WTC11 (cell line): ENCODE data around the gene ABCC2. TPM values are rescaled to one million over a fixed set of nuclear protein-coding genes. Genes with fewer than 3 reads are reported as not detected.

Source experiments
- ATAC-seq: fragments of 200-7000 bp; cut with Tn5 transposase; 2 replicates; pipeline ENCODE4 v1.10.0; 2021; ENCODE audit warnings: mild to moderate bottlenecking, moderate library complexity
- CTCF ChIA-PET: fragments of 300-600 bp; sonication (Branson Sonifier 250); formaldehyde crosslinking; loops from one replicate; lab custom pipeline; 2021; ENCODE audit warnings: antibody characterized with exemption; lab: Charles Lee
- POLR2A ChIA-PET: fragments of 350-600 bp; sonication (Branson Sonifier 250); formaldehyde crosslinking; loops from one replicate; lab custom pipeline; 2021; ENCODE audit warnings: antibody characterized with exemption; lab: Charles Lee
- DNase-seq: peaks from one replicate; pipeline ENCODE4 v3.0.0; 2021; ENCODE audit warnings: low spot score
- H3K27ac Mint-ChIP-seq: 2 replicates; pipeline ENCODE4 v1.8.0; 2021; ENCODE audit warnings: mixed read lengths
- H3K27me3 Mint-ChIP-seq: 2 replicates; pipeline ENCODE4 v1.8.0; 2021; ENCODE audit warnings: low read depth, mild to moderate bottlenecking, moderate library complexity, mixed read lengths
- H3K36me3 Mint-ChIP-seq: 2 replicates; pipeline ENCODE4 v1.8.0; 2021; ENCODE audit warnings: mixed read lengths
- H3K4me1 Mint-ChIP-seq: 2 replicates; pipeline ENCODE4 v1.8.0; 2022; ENCODE audit warnings: mixed read lengths
- H3K4me3 Mint-ChIP-seq: 2 replicates; pipeline ENCODE4 v1.8.0; 2021; ENCODE audit warnings: mild to moderate bottlenecking, moderate library complexity, mixed read lengths
- H3K9me3 Mint-ChIP-seq: 2 replicates; pipeline ENCODE4 v1.8.0; 2021; ENCODE audit warnings: mixed read lengths
- ARID4B ChIP-seq: sonication (generic); formaldehyde crosslinking; IDR thresholded peaks from 2 replicates; pipeline ENCODE4 v1.8.0; 2023; ENCODE audit warnings: missing genetic modification reagents, mild to moderate bottlenecking, borderline replicate concordance
- CBFB ChIP-seq: sonication (generic); formaldehyde crosslinking; IDR thresholded peaks from 2 replicates; pipeline ENCODE4 v1.8.1; 2022; ENCODE audit warnings: mild to moderate bottlenecking, low read depth, missing genetic modification reagents
- CDX4 ChIP-seq: fragments of 250-450 bp; sonication (Bioruptor Pico); IDR thresholded peaks from 2 replicates; pipeline ENCODE4 v1.9.0; 2021; ENCODE audit warnings: moderate library complexity, mild to moderate bottlenecking, inconsistent platforms, borderline replicate concordance
- EMX1 ChIP-seq: fragments of 250-450 bp; sonication (Bioruptor Pico); IDR thresholded peaks from 2 replicates; pipeline ENCODE4 v1.8.0; 2021; ENCODE audit warnings: mild to moderate bottlenecking
- ERG ChIP-seq: fragments of 250-450 bp; sonication (Bioruptor Pico); IDR thresholded peaks from 2 replicates; pipeline ENCODE4 v1.8.0; 2021; ENCODE audit warnings: mild to moderate bottlenecking
- GABPB1 ChIP-seq: sonication (generic); formaldehyde crosslinking; IDR thresholded peaks from 2 replicates; pipeline ENCODE4 v1.8.1; 2023; ENCODE audit warnings: mild to moderate bottlenecking, missing genetic modification reagents
- JUN ChIP-seq: sonication (generic); formaldehyde crosslinking; IDR thresholded peaks from 2 replicates; pipeline ENCODE4 v1.8.0; 2023; ENCODE audit warnings: mild to moderate bottlenecking, missing genetic modification reagents
- NFATC4 ChIP-seq: fragments of 250-450 bp; sonication (Bioruptor Pico); IDR thresholded peaks from 2 replicates; pipeline ENCODE4 v1.9.0; 2021; ENCODE audit warnings: mild to moderate bottlenecking
- NR1H2 ChIP-seq: sonication (generic); formaldehyde crosslinking; IDR thresholded peaks from 2 replicates; pipeline ENCODE4 v1.9.0; 2021; ENCODE audit warnings: mild to moderate bottlenecking, moderate library complexity, missing genetic modification reagents
- OVOL2 ChIP-seq: fragments of 250-450 bp; sonication (Bioruptor Pico); IDR thresholded peaks from 2 replicates; pipeline ENCODE4 v1.9.0; 2021; ENCODE audit warnings: mild to moderate bottlenecking, borderline replicate concordance
- SMAD3 ChIP-seq: sonication (generic); formaldehyde crosslinking; IDR thresholded peaks from 2 replicates; pipeline ENCODE4 v1.8.0; 2022; ENCODE audit warnings: missing genetic modification reagents, mild to moderate bottlenecking, borderline replicate concordance
- USF1 ChIP-seq: sonication (generic); formaldehyde crosslinking; IDR thresholded peaks from 2 replicates; pipeline ENCODE4 v1.8.0; 2022; ENCODE audit warnings: mild to moderate bottlenecking, missing genetic modification reagents
- ZMAT4 ChIP-seq: fragments of 250-450 bp; sonication (Bioruptor Pico); IDR thresholded peaks from 2 replicates; pipeline ENCODE4 v1.9.0; 2021; ENCODE audit warnings: mild to moderate bottlenecking
- ZNF121 ChIP-seq: sonication (generic); formaldehyde crosslinking; IDR thresholded peaks from 2 replicates; pipeline ENCODE4 v1.8.0; 2023; ENCODE audit warnings: missing genetic modification reagents
- ZNF263 ChIP-seq: sonication (generic); formaldehyde crosslinking; IDR thresholded peaks from 2 replicates; pipeline ENCODE4 v1.8.1; 2022; ENCODE audit warnings: low read depth, mild to moderate bottlenecking, moderate library complexity, missing genetic modification reagents
- ZNF512 ChIP-seq: sonication (generic); formaldehyde crosslinking; IDR thresholded peaks from 2 replicates; pipeline ENCODE4 v1.8.1; 2022; ENCODE audit warnings: missing genetic modification reagents, borderline replicate concordance
- total RNA-seq: library from RNA; stranded (reverse); gene quantifications from 3 replicates; pipeline ENCODE4 v1.2.3, GENCODE V29; 2021
- TF ChIP-seq, protein P1 (sequence below): sonication (generic); formaldehyde crosslinking; IDR thresholded peaks from 2 replicates; pipeline ENCODE4 v1.8.1; 2022; ENCODE audit warnings: mild to moderate bottlenecking, missing genetic modification reagents, moderate library complexity, borderline replicate concordance
- TF ChIP-seq, protein P2 (sequence below): sonication (generic); formaldehyde crosslinking; conservative IDR thresholded peaks from 2 replicates; pipeline ENCODE4 v1.8.1; 2023; ENCODE audit warnings: mild to moderate bottlenecking, low read depth, missing genetic modification reagents, moderate library complexity
- TF ChIP-seq, protein P3 (sequence below): sonication (generic); formaldehyde crosslinking; IDR thresholded peaks from 2 replicates; pipeline ENCODE4 v1.8.1; 2023; ENCODE audit warnings: mild to moderate bottlenecking, missing genetic modification reagents, moderate library complexity

Gene ABCC2
- total RNA-seq, 1 experiment from 2014 or later: 0.87 TPM

GRCh38 chr10:99809931-99810615 is 27.6 kb downstream of the ABCC2 start:
- H3K27ac Mint-ChIP-seq: no peak overlapping the region
- TF ChIP-seq ERG (no peak), NFATC4 (CRISPR knock-in tag) (no peak), ZNF512 (CRISPR knock-in tag) (no peak), JUN (no peak), NR1H2 (CRISPR knock-in tag) (no peak), ARID4B (no peak), GABPB1 (no peak), ZMAT4 (no peak), EMX1 (no peak), CDX4 (no peak), USF1 (CRISPR knock-in tag) (no peak), SMAD3 (CRISPR knock-in tag) (no peak), CBFB (no peak), OVOL2 (CRISPR knock-in tag) (no peak), ZNF263 (CRISPR knock-in tag) (no peak), ZNF121 (no peak)
- TF ChIP-seq, protein P1, sequence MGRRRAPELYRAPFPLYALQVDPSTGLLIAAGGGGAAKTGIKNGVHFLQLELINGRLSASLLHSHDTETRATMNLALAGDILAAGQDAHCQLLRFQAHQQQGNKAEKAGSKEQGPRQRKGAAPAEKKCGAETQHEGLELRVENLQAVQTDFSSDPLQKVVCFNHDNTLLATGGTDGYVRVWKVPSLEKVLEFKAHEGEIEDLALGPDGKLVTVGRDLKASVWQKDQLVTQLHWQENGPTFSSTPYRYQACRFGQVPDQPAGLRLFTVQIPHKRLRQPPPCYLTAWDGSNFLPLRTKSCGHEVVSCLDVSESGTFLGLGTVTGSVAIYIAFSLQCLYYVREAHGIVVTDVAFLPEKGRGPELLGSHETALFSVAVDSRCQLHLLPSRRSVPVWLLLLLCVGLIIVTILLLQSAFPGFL: no peak
- TF ChIP-seq, protein P2, sequence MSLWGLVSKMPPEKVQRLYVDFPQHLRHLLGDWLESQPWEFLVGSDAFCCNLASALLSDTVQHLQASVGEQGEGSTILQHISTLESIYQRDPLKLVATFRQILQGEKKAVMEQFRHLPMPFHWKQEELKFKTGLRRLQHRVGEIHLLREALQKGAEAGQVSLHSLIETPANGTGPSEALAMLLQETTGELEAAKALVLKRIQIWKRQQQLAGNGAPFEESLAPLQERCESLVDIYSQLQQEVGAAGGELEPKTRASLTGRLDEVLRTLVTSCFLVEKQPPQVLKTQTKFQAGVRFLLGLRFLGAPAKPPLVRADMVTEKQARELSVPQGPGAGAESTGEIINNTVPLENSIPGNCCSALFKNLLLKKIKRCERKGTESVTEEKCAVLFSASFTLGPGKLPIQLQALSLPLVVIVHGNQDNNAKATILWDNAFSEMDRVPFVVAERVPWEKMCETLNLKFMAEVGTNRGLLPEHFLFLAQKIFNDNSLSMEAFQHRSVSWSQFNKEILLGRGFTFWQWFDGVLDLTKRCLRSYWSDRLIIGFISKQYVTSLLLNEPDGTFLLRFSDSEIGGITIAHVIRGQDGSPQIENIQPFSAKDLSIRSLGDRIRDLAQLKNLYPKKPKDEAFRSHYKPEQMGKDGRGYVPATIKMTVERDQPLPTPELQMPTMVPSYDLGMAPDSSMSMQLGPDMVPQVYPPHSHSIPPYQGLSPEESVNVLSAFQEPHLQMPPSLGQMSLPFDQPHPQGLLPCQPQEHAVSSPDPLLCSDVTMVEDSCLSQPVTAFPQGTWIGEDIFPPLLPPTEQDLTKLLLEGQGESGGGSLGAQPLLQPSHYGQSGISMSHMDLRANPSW (CRISPR knock-in tag): no peak
- TF ChIP-seq, protein P3, sequence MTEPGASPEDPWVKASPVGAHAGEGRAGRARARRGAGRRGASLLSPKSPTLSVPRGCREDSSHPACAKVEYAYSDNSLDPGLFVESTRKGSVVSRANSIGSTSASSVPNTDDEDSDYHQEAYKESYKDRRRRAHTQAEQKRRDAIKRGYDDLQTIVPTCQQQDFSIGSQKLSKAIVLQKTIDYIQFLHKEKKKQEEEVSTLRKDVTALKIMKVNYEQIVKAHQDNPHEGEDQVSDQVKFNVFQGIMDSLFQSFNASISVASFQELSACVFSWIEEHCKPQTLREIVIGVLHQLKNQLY (CRISPR knock-in tag): no peak
- ATAC-seq: no peak
- no peaks in the 10 kb centered on the region for H3K27me3 Mint-ChIP-seq
- ChIA-PET POLR2A (no interaction called here), CTCF (interaction anchor here (1.1 kb wide), 1 partner anchor 17 kb away, joined by 3 read pairs; no protein-coding TSS in a partner anchor)
- H3K4me1 Mint-ChIP-seq: no peaks in the 10 kb centered on the region
- H3K9me3 Mint-ChIP-seq: peaks cover 3% of the 10 kb centered on the region
- no peak for DNase-seq
- no peak overlapping the region for H3K4me3 Mint-ChIP-seq
- peaks cover 2% of the 10 kb centered on the region for H3K36me3 Mint-ChIP-seq
